Measurements from ENCODE around the gene SH3BGR. TPM values are rescaled to one million over a fixed set of nuclear protein-coding genes. Genes with fewer than 3 reads are reported as not detected.
A peak's percentile ranks its signal among the peaks of the same experiment; 100 is the strongest.

Gene SH3BGR
- total and polyA plus RNA-seq, 10 of the 15 experiments (the other 5 are each of a cell fraction or from before 2014, with no cell fraction given) = 0.45 to 3.5 (median 1.7) TPM

DNA sequence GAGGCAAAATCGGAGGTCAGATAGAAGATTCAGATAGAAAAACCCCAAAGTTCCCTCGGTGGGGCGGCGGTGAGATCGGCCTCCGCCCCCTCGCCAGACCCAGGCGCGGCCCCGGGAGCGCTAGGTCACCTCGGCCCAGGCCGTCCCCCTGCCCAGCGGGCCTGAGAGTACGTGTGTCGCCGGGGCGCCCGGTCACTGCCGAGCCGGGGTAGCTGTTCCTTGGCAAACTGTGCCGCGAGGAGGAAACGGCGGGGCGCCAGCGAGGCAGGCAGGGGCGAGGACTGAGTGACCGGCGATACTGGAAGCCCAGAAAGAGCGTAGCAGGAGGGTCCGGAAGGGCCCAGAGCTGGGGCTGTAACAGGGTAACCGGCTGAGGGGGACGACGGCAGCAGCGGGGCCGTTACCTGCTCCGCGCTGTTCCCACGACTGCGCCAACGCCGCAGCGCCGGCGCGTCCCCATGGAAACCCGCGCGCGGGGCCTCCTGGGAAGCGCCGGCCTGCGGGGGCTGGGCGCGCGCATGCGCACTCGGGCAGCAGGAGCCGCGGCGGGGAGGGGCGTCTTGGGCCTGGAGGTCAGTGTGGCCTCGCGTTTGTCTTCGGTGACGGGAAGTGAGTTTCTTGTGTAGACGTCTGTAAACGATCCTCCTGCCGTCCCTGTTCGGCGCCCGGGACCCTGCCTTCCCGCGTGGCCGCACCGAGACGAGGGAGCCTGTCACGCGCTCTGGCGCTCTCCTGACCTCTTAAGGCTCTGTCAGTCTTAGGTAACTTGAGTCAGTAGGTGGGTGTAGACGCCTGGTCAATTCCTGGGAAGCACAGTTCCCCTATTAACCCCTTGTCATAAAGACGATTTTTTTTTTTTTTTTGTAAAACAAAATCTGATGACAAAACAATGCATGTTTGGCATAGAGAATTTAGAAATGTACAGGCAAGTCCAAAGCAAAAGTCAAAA lies 6.2 kb upstream of the SH3BGR start, which contains the start of gene LCA5L:
Gene LCA5L (minus strand): TSS at position 458 of the 949 bp plus-strand sequence. CDS start 17,285 bp downstream, outside the sequence.
- under 1% methylated on average over 71 of the region's 83 CpGs for WGBS (ENCODE audit: insufficient coverage, insufficient replicate concordance, low lambda C conversion rate, missing lambda C conversion rate)
- Histone ChIP-seq H3K4me1 (ENCODE audit: control insufficient read depth, insufficient read depth, low read length) (peaks cover 4% of the 10 kb centered on the region), H3K27me3 (replicated peaks in 1 of 2; ENCODE audit: control insufficient read depth in 2 of 2, insufficient read depth in 2 of 2, low read length in 1 of 2) (no peaks in the 10 kb centered on the region; a peak in 1 of 4 replicates), H3K9ac (ENCODE audit: control insufficient read depth, insufficient read depth, low read length) (peak within 1 kb of the TSS; percentile 83), H4K20me1 (ENCODE audit: control insufficient read depth, insufficient read depth) (no peaks in the 10 kb centered on the region), H3K27ac (ENCODE audit: control insufficient read depth, insufficient read depth) (peak within 1 kb of the TSS; percentile 81), H3K36me3 (ENCODE audit: control insufficient read depth in 2 of 2, insufficient read depth in 2 of 2, low read length in 1 of 2) (no peaks in the 10 kb centered on the region), H3K9me3 (replicated peaks; ENCODE audit: control insufficient read depth, insufficient read depth, low read length) (no peaks in the 10 kb centered on the region), H3K79me2 (ENCODE audit: control insufficient read depth, insufficient read depth, low read length) (no peaks in the 10 kb centered on the region; the same call in 1 of the 2 replicates), H3K4me3 (peak within 1 kb of the TSS; percentile 89), H3K4me2 (ENCODE audit: control insufficient read depth, insufficient read depth) (peak within 1 kb of the TSS; percentile 69), H2AFZ (ENCODE audit: control insufficient read depth, low read depth, low read length) (peak within 1 kb of the TSS; percentile 94)
- peak; percentile 89 for FAIRE-seq
- intact Hi-C loops (cut with micrococcal nuclease; ENCODE audit: unreplicated experiment) (loop anchor here (10.0 kb wide), 2 partner anchors 131 to 261 kb away; partner anchors contain the start of genes BRWD1 and PSMG1), in situ Hi-C loops (cut with MboI) (no loop called here)
- CTCF ChIA-PET = no interaction called here
- TSS peak; percentile 97 for BruUV-seq (replicated peaks)
- POLR2A ChIA-PET = no interaction called here
- RAD21 ChIA-PET (ENCODE audit: unreplicated experiment) = no interaction called here
- ATAC-seq = peak; percentile 94
- SMC1A ChIA-PET (ENCODE audit: uncharacterized antibody, unreplicated experiment) = interaction anchor here (0.7 kb wide), 1 partner anchor 131 kb away, joined by 3 read pairs; no protein-coding TSS in a partner anchor
- peak; percentile 47 for DNase-seq (ENCODE audit: low read depth, low spot score)
- TF ChIP-seq MYC (IDR thresholded peaks at IDR 0.05; ENCODE audit: insufficient read depth, insufficient read length, insufficient replicate concordance, low read length, severe bottlenecking) (no peak), TCF7 (IDR thresholded peaks at IDR 0.05; ENCODE audit: borderline replicate concordance) (no peak), HDAC6 (IDR thresholded peaks at IDR 0.05; ENCODE audit: unreplicated experiment) (no peak), IRF4 (IDR thresholded peaks at IDR 0.05; ENCODE audit: low read depth, low read length) (no peak), ATF7 (IDR thresholded peaks at IDR 0.05; ENCODE audit: low read depth) (no peak), RFX5 (IDR thresholded peaks at IDR 0.05; ENCODE audit: low read depth, low read length) (peak; percentile 21; the same call in 1 of the 2 replicates), PAX5 (IDR thresholded peaks at IDR 0.05; ENCODE audit: borderline replicate concordance, low read depth, low read length) (no peak; the same call in 1 of the 2 replicates), MEF2B (IDR thresholded peaks at IDR 0.05; ENCODE audit: partially characterized antibody, poor library complexity, severe bottlenecking) (no peak), ETV6 (conservative IDR thresholded peaks at IDR 0.05 in 1 of 2, IDR thresholded peaks at IDR 0.05 in 1 of 2; ENCODE audit: borderline replicate concordance in 1 of 2, low read depth in 1 of 2) (no peak), JUND (IDR thresholded peaks at IDR 0.05; ENCODE audit: low read depth, low read length) (no peak), BCL11A (IDR thresholded peaks at IDR 0.05; ENCODE audit: low read depth, low read length) (no peak), TCF3 (IDR thresholded peaks at IDR 0.05; ENCODE audit: borderline replicate concordance, insufficient read depth, low read depth, low read length) (no peak), RUNX3 (IDR thresholded peaks at IDR 0.05; ENCODE audit: low read length) (0 out of 2 replicates have a peak, but pooled peaks have one; percentile 26), FOXM1 (IDR thresholded peaks at IDR 0.05; ENCODE audit: low read depth, low read length) (no peak), SMC3 (IDR thresholded peaks at IDR 0.05; ENCODE audit: borderline replicate concordance, low read length) (no peak), SREBF1 (IDR thresholded peaks at IDR 0.05; ENCODE audit: low read length) (no peak)
- TF ChIP-seq, protein P1, sequence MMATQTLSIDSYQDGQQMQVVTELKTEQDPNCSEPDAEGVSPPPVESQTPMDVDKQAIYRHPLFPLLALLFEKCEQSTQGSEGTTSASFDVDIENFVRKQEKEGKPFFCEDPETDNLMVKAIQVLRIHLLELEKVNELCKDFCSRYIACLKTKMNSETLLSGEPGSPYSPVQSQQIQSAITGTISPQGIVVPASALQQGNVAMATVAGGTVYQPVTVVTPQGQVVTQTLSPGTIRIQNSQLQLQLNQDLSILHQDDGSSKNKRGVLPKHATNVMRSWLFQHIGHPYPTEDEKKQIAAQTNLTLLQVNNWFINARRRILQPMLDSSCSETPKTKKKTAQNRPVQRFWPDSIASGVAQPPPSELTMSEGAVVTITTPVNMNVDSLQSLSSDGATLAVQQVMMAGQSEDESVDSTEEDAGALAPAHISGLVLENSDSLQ (IDR thresholded peaks at IDR 0.05) = peak; percentile 59
- TF ChIP-seq, protein P2, sequence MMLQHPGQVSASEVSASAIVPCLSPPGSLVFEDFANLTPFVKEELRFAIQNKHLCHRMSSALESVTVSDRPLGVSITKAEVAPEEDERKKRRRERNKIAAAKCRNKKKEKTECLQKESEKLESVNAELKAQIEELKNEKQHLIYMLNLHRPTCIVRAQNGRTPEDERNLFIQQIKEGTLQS (IDR thresholded peaks at IDR 0.05; ENCODE audit: borderline replicate concordance, extremely low read depth, low read depth, low read length) = no peak
- TF ChIP-seq, protein P3, sequence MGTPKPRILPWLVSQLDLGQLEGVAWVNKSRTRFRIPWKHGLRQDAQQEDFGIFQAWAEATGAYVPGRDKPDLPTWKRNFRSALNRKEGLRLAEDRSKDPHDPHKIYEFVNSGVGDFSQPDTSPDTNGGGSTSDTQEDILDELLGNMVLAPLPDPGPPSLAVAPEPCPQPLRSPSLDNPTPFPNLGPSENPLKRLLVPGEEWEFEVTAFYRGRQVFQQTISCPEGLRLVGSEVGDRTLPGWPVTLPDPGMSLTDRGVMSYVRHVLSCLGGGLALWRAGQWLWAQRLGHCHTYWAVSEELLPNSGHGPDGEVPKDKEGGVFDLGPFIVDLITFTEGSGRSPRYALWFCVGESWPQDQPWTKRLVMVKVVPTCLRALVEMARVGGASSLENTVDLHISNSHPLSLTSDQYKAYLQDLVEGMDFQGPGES (IDR thresholded peaks at IDR 0.05) = no peak
- TF ChIP-seq, protein P4, sequence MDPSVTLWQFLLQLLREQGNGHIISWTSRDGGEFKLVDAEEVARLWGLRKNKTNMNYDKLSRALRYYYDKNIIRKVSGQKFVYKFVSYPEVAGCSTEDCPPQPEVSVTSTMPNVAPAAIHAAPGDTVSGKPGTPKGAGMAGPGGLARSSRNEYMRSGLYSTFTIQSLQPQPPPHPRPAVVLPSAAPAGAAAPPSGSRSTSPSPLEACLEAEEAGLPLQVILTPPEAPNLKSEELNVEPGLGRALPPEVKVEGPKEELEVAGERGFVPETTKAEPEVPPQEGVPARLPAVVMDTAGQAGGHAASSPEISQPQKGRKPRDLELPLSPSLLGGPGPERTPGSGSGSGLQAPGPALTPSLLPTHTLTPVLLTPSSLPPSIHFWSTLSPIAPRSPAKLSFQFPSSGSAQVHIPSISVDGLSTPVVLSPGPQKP (IDR thresholded peaks at IDR 0.05; ENCODE audit: low read depth, low read length) = no peak
